Spleen (tissue), 11 donors: ENCODE data around the gene GFPT1. TPM values are rescaled to one million over a fixed set of nuclear protein-coding genes. Genes with fewer than 3 reads are reported as not detected.

Source experiments
- DNase-seq: peaks from one replicate; pipeline ENCODE4 v3.0.0-alpha.2; 2020
- H3K27ac ChIP-seq, 8 donors: fragments of 200-600 bp; sonication (generic) in 7 of 8; 1 replicate in 4 of 8; 2 replicates in 4 of 8; pipeline versions ENCODE4 v1.5.0 to v1.8.0; 2016 to 2021; ENCODE audit warnings: inconsistent platforms in 4 of 8, mild to moderate bottlenecking in 4 of 8, moderate library complexity in 1 of 8
- H3K27me3 ChIP-seq, 7 donors: fragments of 200-600 bp; sonication (generic) in 6 of 7; replicated peaks in 1 of 7; 1 replicate in 4 of 7; 2 replicates in 3 of 7; pipeline versions ENCODE4 v1.5.0 to v1.8.0; 2016 to 2021; ENCODE audit warnings: inconsistent platforms in 3 of 7, mild to moderate bottlenecking in 1 of 7
- H3K36me3 ChIP-seq, 6 donors: fragments of 200-600 bp; sonication (generic) in 5 of 6; 1 replicate in 4 of 6; 2 replicates in 2 of 6; pipeline versions ENCODE4 v1.5.0 to v1.8.0; 2016 to 2021; ENCODE audit warnings: inconsistent platforms in 2 of 6
- H3K4me1 ChIP-seq, 6 donors: fragments of 200-600 bp; sonication (generic) in 5 of 6; 1 replicate in 3 of 6; 2 replicates in 3 of 6; pipeline versions ENCODE4 v1.5.0 to v1.8.0; 2016 to 2021; ENCODE audit warnings: inconsistent platforms in 3 of 6
- H3K4me3 ChIP-seq, 8 donors: fragments of 200-600 bp; sonication (generic) in 7 of 8; 1 replicate in 4 of 8; 2 replicates in 4 of 8; pipeline versions ENCODE4 v1.5.0 to v1.8.0; 2016 to 2021; ENCODE audit warnings: inconsistent platforms in 4 of 8, mild to moderate bottlenecking in 4 of 8, moderate library complexity in 2 of 8
- H3K9me3 ChIP-seq, 8 donors: fragments of 200-600 bp; sonication (generic) in 7 of 8; 1 replicate in 4 of 8; 2 replicates in 4 of 8; pipeline versions ENCODE4 v1.5.0 to v1.8.0; 2016 to 2021; ENCODE audit warnings: inconsistent platforms in 4 of 8
- POLR2A ChIP-seq, 3 donors: fragments of 450-650 bp; IDR thresholded peaks; one replicate each; pipeline ENCODE4 v1.5.1; 2017; ENCODE audit warnings: antibody characterized with exemption in 3 of 3, mild to moderate bottlenecking in 1 of 3
- POLR2AphosphoS5 ChIP-seq, 3 donors: sonication (generic); formaldehyde crosslinking; IDR thresholded peaks; one replicate each; pipeline ENCODE4 v1.5.1; 2017; ENCODE audit warnings: antibody characterized with exemption in 3 of 3
- WGBS, 5 donors: extraction: QIAGEN DNeasy Blood & Tissue Kit in 3 of 5; methylation state at CpG; one replicate each; pipeline versions ENCODE4 v1.1.5 to v1.1.7; 2013 to 2018; 5-methylcytosine and 5-hydroxymethylcytosine counted together
- intact Hi-C: fragments of 100-400 bp; cut with DNase I; formaldehyde crosslinking; loops from one replicate; pipeline ENCODE4 v1.15.0; 2023; ENCODE audit warnings: low total_unique reads
- polyA plus RNA-seq, 3 donors: library from polyadenylated mRNA; stranded (reverse); fragments of 200-250 nt; gene quantifications; one replicate each; pipeline ENCODE4 v1.2.1, GENCODE V29; 2013
- total RNA-seq, 7 donors: library from RNA; depleted of rRNA in 3 of 7; stranded (reverse); fragments of >200 nt in 3 of 7; fragmentation: NEBNext Ultra II Directional in 4 of 7; extraction: Animal tissue kit (Norgen Biotek cat#: 25700) in 4 of 7; gene quantifications; one replicate each; pipeline versions ENCODE4 v1.1.0 to v1.2.1, GENCODE V29; 2016 to 2021
- TF ChIP-seq, protein P1 (sequence below), 11 experiments: fragments of 200-600 bp in 7 of 11; fragments of 450-650 bp in 4 of 11; sonication (generic) in 4 of 11; IDR thresholded peaks in 8 of 11; conservative IDR thresholded peaks in 3 of 11; 1 replicate in 7 of 11; 2 replicates in 4 of 11; pipeline versions ENCODE4 v1.4.0 to v1.8.0; 2016 to 2021; ENCODE audit warnings: antibody characterized with exemption in 11 of 11, inconsistent platforms in 4 of 11, mild to moderate bottlenecking in 1 of 11
- donor health status: healthy with polysubstance abuse.
- donor health status: DM: no; HTN: no; CAD: no; lungs with moderate emphysema.
- donor health status: DM: no; HTN: no; CAD: no.
- donor health status: Bipolar disorder and iron deficiency.
- donor health status: healthy.
- donor health status: DM: no; HTN: no; CAD: no.
- donor health status: DM: yes; HTN: yes; CAD: no.

The GFPT1 gene
- total and polyA plus RNA-seq, 10 donors = 2.4 to 27.7 (median 19.9) TPM

DNA sequence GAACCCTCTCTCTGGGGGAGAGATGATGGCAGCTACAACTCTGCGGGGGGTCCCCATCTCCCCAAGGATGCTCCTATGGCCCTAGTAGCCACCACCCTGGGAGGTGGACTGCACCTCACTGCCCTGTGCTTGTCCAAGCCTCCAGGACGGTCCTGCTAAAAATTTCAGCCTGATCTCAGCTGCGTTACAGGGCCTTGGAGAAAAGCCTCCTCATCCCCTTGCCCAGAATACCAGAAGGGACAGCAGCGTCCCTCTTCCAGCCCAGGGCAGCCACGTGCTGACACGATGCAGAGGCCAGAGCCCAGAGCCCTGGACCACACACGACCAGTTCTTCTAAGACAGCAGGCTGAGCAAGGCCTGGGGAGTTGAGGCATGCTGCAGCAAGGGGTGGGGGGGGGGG is 81.9 kb downstream of the GFPT1 start:
- 85 to 98% (median 88%) methylated on average over 5 to 7 of the region's 7 CpGs for WGBS, 5 donors

DNA sequence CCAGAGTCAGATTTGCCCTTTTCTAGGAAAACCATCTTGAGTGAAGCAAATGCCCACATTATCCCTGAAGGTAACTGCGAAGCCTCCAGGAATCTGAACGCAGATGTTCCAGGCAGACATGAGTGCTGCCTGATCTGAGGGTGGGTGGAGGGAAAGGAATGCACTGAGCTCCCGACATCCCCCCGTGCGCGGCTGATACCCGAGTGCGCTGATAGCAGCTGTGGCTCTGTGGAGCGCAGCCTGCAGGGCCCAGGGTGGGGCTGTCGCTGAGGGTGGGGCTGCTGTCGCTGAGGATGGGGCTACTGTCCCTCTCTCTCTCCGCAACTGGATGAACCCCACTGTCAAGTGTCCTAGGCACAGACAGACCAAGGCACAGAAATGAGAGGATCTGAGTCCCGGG is 82.4 kb downstream of the GFPT1 start:
- H3K4me3 ChIP-seq = no peak overlapping the region
- DNase-seq = no peak
- peaks cover 0 to 40% (median 15%) of the 10 kb centered on the region in 7 donors for H3K27me3 ChIP-seq
- no peaks in the 10 kb centered on the region for H3K36me3 ChIP-seq
- intact Hi-C loops = loop anchor here (5.0 to 10.0 kb wide), 2 partner anchors 277 to 360 kb away; no protein-coding TSS in a partner anchor
- no peak for TF ChIP-seq POLR2AphosphoS5 (IDR thresholded peaks at IDR 0.05)
- TF ChIP-seq POLR2A (IDR thresholded peaks at IDR 0.05) = no peak
- TF ChIP-seq, protein P1, sequence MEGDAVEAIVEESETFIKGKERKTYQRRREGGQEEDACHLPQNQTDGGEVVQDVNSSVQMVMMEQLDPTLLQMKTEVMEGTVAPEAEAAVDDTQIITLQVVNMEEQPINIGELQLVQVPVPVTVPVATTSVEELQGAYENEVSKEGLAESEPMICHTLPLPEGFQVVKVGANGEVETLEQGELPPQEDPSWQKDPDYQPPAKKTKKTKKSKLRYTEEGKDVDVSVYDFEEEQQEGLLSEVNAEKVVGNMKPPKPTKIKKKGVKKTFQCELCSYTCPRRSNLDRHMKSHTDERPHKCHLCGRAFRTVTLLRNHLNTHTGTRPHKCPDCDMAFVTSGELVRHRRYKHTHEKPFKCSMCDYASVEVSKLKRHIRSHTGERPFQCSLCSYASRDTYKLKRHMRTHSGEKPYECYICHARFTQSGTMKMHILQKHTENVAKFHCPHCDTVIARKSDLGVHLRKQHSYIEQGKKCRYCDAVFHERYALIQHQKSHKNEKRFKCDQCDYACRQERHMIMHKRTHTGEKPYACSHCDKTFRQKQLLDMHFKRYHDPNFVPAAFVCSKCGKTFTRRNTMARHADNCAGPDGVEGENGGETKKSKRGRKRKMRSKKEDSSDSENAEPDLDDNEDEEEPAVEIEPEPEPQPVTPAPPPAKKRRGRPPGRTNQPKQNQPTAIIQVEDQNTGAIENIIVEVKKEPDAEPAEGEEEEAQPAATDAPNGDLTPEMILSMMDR (IDR thresholded peaks at IDR 0.05 in 8 of 11, conservative IDR thresholded peaks at IDR 0.05 in 3 of 11) = no peak
- no peak overlapping the region for H3K27ac ChIP-seq
- 75 to 92% (median 80%) methylated on average over 12 to 13 of the region's 13 CpGs for WGBS, 5 donors
- H3K4me1 ChIP-seq = peaks cover 11 to 43% (median 27%) of the 10 kb centered on the region in 6 donors
- peaks cover 0 to 11% (median 6%) of the 10 kb centered on the region in 8 donors for H3K9me3 ChIP-seq

More for the DNA sequence above, 81.9 kb downstream of the GFPT1 start:
- Histone ChIP-seq H3K27ac (no peak overlapping the region), H3K27me3 (peaks cover 0 to 40% (median 15%) of the 10 kb centered on the region in 7 donors), H3K36me3 (no peaks in the 10 kb centered on the region), H3K4me1 (peaks cover 11 to 46% (median 26%) of the 10 kb centered on the region in 6 donors), H3K4me3 (no peak overlapping the region), H3K9me3 (peaks cover 0 to 11% (median 6%) of the 10 kb centered on the region in 8 donors)
- no peak for TF ChIP-seq POLR2AphosphoS5 (IDR thresholded peaks at IDR 0.05)
- TF ChIP-seq POLR2A (IDR thresholded peaks at IDR 0.05) = no peak
- TF ChIP-seq, protein P1 (IDR thresholded peaks at IDR 0.05 in 8 of 11, conservative IDR thresholded peaks at IDR 0.05 in 3 of 11) = no peak
- intact Hi-C loops = loop anchor here (5.0 to 10.0 kb wide), 2 partner anchors 278 to 360 kb away; no protein-coding TSS in a partner anchor
- DNase-seq = no peak

DNA sequence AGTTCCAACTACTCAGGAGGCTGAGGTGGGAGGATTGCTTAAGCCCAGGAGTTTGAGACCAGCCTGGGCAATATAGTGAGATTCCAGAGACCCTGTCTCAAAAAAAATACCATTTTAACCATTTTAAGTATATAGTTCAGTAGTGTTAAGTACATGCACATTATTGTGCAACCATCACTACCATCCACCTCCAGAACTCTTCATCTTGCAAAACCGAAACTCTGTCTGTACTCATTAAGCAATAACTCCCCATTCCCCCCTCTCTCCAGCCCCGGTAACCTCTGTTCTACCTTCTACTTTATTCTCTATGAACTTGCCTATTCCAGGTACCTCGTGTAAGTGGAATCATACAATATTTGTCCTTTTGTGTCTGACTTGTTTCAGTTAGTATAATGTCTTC is 86.4 kb downstream of the GFPT1 start:
- Histone ChIP-seq H3K4me3 (no peak overlapping the region), H3K9me3 (peaks cover 0 to 11% (median 6%) of the 10 kb centered on the region in 8 donors), H3K36me3 (no peaks in the 10 kb centered on the region), H3K4me1 (peaks cover 0 to 10% (median under 1%) of the 10 kb centered on the region in 6 donors), H3K27me3 (peaks cover 0 to 18% (median under 1%) of the 10 kb centered on the region in 7 donors), H3K27ac (no peak overlapping the region)
- no peak for DNase-seq
- no peak for TF ChIP-seq POLR2A (IDR thresholded peaks at IDR 0.05)
- no peak for TF ChIP-seq POLR2AphosphoS5 (IDR thresholded peaks at IDR 0.05)
- TF ChIP-seq, protein P1 (IDR thresholded peaks at IDR 0.05 in 8 of 11, conservative IDR thresholded peaks at IDR 0.05 in 3 of 11) = no peak
- intact Hi-C loops = loop anchor here (10.0 kb wide), 1 partner anchor 356 kb away; no protein-coding TSS in a partner anchor
- 47 to 77% (median 67%) methylated on average over 3 of the region's 3 CpGs for WGBS, 5 donors

DNA sequence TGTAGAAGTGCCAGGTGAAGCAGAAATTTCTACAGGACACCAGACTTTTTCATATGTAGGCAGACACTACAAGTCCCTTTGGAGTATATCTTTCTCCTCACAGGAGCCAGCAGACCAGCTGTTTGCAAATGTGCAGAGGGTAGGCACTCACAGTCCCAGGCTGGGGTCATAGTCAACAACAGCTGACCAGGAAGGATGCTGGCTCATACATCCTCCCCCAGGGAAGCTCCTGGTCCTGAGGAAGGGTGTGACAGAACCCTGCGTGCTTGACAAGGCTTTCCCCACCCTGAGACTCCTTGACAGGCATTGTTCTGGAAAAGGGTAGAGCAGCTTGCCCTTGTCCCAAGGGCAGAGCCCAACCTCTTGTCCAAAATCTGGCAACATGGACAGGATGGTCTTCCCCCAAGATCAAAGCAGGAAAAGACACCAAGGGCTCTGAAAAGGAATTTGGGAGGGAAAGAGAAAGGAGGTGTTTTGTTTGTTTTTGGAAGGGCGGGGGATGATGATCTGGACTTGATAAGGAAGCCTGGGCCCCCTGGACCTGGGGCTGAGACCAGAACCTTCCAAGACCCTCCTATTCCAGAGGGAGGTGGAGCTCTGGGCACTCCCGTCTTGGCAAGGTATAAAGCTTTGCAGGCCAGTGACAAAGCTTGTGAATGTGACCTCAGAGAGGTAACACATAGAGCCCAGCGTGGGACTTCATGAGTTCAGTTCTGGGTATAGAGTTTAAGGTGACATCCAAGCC is 87.1 kb downstream of the GFPT1 start:
- H3K4me3 ChIP-seq = no peak overlapping the region
- H3K4me1 ChIP-seq = peaks cover 0 to 8% (median 0%) of the 10 kb centered on the region in 6 donors
- TF ChIP-seq, protein P1 (IDR thresholded peaks at IDR 0.05 in 8 of 11, conservative IDR thresholded peaks at IDR 0.05 in 3 of 11) = no peak
- TF ChIP-seq POLR2A (IDR thresholded peaks at IDR 0.05) = no peak
- no peak for TF ChIP-seq POLR2AphosphoS5 (IDR thresholded peaks at IDR 0.05)
- WGBS, 5 donors = 45 to 65% (median 55%) methylated on average over 4 of the region's 4 CpGs
- peaks cover 0 to 11% (median 0%) of the 10 kb centered on the region in 7 donors for H3K27me3 ChIP-seq
- peaks cover 0 to 11% (median 6%) of the 10 kb centered on the region in 8 donors for H3K9me3 ChIP-seq
- H3K36me3 ChIP-seq = no peaks in the 10 kb centered on the region
- DNase-seq = no peak
- intact Hi-C loops = loop anchor here (10.0 kb wide), 1 partner anchor 355 kb away; no protein-coding TSS in a partner anchor
- no peak overlapping the region for H3K27ac ChIP-seq
